GM21526 (cell line): ENCODE measurements around the gene MAP1B.

Experiments used
- ATAC-seq: cut with Tn5 transposase; IDR thresholded peaks from one replicate; pipeline ENCODE4 v1.9.1; 2021; ENCODE audit warnings: moderate library complexity; ENCODE audit not compliant: unreplicated experiment, low FRiP score

MAP1B gene

DNA sequence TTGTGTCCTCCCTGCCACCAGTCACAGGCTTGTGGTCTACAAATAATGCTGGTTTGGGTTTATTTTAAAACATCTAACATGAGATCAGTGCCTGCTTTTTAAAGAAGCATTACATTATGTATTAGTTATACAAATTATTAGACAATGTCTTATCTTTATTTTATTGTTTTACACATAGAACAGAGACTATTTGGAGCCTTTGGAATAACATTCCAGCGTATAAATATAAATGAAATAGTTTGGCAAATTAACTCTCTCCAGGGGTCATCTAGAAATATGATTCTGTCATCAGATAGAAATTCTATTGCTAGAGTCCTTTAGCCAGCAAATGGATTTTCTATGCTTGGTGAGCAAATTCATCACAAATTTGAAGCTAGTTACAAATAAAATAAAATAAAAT is 22.4 kb downstream of the MAP1B start:
- no peak for ATAC-seq

DNA sequence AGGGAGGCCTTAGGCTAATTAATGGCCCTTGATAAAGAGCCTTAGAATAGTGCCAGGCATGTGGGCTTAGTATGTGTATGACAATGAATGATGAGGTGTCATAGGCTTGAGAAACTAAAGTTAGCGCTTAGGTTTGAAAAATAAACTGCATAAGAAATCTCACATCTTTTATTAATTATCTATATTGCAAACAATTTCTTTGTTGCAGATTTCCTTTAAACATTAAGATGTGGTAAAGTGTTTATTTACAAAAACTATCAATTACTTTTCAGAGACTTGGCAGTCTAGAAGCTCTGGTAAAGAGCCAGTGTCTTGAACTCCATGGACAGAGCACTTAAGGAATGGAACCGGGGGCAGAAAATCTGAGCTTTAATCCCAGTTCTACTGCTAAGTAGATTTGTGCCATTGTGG is 23.1 kb downstream of the MAP1B start:
- ATAC-seq: no peak

DNA sequence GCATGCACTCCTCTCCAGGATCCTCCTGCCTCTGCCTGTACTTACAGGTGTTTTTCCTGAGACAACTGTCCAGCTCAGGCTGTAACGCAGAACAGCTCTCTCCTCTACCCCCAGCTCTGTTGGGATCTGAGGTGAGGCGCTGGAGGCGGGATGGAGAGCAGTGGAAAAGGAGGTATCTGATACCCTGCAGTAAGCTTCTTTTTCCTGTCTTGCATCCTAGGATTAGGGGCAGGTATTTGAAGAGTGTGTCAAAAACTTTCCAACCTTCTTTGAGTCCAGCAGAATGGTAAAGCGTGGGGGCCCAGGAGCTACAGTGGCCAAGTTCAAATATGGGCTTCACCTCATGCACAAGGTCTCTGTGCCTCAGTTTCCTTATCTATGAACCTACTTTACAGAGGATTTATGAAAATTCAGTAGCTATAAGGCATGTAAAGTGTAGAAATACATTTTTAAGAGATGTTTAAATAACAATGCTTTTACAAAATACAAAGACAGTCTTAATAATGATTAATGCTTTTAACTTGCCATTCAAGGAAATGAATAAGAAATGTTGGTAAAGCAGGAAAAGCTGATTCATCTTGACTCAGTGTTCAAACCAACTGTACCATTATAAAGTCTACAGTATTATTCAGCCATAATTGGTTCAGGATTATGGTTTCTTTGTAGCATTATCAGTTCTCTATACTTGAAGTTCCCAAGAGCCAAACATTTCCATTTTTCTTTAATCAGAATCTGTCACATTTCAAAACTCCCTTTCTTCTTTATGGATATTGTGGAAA is 26.1 kb downstream of the MAP1B start:
- ATAC-seq: no peak

DNA sequence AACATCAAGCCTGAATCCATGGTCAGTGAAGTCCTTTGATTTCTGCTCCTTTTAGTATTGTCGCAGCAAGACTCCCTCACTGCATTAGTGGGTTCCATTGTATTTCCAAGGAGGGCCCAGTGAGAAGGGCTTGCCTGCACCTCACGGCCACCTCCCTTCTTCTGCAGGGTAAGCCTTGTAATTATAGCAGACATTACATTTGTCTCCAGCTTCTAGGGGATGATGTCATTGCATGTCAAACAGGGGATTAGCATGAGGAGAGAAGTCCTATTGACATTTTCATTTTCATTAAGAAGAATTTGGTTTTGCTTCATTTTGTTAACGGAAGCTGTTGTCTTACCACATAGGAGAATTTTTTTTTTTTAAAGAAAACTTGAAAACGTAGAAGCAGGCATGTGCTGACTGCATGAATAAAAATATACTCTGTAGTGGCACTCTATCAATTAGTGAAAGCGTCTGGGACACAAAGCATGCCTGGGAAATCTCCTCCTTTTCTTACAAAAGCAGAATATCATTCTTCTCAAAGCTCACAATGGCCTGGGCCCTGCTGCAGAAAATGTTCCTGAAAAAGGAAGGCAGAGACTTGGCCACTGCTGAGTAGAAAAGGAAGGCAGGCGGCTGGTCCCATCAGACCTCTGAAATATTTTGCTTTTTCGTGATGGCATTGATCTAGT is 27.1 kb downstream of the MAP1B start:
- no peak for ATAC-seq

DNA sequence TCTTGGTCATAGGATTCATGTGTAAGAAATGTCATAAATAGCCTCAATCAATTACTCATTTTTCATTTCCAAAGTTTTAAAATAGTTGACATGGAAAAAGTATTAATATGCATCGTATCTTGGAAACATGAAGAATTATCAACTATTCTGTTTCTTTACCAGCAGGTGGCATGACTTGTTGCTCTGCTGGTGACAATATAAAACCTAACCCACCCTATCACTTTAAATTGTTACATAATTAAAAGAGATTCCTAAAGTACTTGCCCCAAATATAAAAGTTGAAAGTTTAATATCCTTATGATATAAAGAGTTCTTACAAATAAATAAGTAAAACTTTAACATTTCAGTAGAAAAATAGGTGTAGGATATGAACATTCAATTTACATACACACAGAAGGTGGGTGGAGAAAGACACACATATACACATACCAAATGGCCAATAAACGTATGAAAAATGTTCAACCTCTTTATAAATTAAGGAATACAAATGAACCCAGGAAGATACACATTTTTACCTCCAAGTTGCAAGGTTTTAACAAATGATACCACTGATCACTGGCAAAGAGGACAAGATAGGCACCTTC is 30.6 kb downstream of the MAP1B start:
- no peak for ATAC-seq

DNA sequence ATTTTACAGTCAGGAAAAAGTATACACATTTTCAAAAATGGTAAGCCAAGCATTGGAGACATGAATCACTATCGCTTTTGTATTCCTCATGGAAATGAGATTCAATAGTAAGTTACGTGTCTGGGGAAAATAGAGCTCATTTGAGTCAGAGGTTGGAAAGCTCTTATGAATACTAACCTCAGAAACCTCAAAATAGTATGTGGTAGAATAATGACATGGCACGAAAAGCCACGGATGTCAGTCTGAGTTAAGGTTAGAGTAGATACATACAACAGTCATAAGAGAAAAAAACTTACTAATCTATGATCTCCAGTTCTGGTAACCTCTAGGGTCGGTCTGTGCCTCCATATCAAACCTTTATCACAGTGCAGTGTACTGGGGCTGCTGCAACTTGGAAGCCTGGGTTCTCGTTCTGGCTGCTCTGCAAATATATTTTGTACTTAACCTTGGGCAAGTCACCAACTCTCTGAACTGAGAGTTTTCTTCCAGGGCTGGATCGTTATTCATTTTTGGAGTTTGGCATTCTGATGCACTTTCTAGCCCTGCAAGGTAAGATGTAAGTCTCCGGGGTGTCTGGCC is 31.8 kb downstream of the MAP1B start:
- no peak for ATAC-seq

DNA sequence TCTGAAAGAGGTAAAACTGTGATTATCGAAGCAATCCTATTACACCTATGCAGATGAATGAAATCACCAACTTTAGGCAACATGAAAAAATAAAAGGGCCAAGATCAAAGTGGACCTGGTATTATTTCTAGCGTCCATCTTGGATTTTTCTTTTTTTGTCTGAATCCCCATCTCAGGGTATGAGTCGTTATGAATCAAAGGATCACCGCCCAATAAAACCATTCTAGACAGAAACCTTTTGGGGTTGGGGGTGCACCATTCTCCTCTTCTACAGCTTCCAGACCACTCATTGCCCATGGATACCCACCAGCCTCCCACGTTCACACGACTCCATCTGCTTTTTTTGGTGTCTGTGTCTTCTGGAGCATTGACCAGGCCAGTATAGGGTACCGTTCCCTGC is 33.4 kb downstream of the MAP1B start:
- no peak for ATAC-seq

DNA sequence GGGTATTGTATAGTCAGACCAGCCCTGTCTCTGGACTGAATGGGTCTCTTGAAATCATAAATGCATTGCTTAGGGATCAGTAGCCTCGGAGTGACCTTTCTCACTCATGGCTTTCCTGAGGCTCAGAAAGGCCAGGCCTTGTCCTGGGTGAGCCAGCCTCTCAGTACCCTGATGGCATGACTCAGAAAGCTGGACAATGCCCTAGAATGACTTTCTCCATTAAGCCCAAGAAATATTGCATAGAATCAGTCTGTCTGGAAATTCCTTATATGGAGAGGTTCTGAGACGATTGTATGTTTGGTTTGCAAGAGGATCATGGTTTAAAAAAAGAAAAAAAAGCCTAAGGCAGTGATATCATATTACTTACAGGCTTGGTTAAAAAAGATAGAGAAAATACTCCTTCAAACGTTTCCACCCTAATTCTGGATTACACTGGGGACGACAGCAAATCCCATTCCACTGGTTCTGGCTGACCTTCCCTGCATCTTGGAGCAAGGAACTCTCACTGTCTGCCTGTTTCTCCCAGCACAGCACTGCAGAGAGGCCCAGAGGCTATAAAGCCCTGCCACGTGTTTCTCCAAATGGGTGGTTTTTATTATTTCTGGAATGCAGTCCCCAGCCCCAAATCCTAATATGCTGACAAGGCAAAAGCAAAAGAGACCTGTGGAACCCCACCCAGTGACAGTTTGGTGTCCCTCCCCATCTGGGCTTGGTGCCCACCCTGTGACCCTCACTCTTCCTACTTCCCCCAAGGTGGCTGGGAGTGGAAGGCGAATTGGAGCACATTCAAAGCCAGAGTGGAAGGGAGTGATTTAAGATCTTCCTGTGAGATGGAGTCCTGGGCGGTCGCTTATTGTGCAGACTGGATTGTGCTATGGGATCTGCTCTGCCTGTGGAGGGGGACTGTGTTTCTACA is 34.4 kb downstream of the MAP1B start:
- no peak for ATAC-seq

DNA sequence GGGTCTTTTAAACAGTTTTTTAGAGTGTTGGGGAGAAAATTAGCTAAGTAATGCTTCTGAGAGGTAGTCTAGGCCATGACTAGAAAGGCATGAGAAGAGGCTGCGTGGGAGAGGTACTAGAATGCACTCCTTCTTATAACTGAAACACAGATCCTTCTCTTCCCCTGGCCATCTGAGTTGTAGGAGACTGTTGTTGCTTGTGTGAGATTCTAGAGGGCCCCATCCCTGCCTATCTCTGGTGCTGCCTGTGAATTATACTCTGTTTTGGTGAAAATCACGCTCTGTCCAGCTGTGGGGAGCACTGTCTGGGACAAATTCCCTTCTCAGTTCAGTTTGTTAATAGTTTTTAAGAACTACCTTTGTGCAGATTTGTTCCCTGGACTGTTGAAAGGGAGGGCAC is 37.5 kb downstream of the MAP1B start:
- no peak for ATAC-seq

DNA sequence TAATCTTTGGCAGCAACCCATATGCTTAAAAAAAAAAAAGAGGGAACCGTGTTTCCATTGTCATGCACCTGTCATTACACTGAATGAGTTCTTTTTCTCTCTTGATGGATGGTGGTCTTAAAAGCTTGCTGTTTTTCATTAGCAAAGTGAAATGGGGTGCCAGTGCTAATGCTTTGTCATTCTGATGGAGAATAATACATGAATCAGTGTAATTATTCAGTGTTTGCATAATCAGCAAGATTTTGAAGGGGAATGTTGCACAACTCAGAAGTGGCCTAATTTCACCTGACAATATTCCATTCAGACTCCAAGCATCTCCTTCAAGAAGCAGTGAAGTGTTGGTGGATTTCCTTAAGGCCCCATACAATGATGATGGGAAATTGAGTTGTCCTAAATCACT is 38.1 kb downstream of the MAP1B start:
- ATAC-seq: no peak

DNA sequence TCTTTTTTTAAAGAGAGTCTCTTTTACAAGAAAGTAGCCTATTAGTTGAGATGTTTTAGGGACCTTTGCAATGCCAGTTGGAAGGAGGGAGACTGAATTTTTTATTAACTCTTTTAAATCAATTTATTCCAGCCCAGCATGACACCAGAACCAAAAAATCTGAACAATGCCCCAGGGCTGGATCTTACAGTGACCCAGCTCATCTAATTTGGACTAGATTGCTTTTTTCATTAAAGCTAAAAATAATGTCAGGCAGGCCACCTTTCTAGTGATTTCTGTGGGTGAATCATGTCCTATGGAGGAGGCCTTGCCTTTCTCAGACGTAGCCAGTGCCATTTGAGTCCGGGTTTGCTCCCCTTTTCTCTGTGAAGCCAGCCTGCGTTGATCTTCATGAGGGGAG is 38.8 kb downstream of the MAP1B start:
- ATAC-seq: no peak

DNA sequence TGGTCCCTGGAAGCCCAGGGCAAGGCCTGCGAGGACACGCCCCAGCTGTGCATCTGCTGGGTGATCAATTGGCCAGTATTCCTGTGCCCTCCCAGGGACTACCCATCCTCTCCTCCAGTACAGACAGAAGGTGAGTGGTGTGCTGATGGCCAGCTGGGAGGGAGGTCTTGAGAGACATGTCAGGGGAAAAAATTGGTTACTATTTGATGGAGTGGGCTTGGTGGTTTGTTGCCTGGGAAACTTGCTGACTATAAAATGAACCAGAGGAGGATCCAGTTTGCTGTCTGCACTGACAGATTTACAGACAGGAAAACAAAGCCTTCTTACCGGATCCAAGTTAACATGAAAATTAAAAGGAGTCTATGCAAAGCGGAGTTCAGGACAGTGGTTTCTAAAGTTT is 40.3 kb downstream of the MAP1B start:
- no peak for ATAC-seq

DNA sequence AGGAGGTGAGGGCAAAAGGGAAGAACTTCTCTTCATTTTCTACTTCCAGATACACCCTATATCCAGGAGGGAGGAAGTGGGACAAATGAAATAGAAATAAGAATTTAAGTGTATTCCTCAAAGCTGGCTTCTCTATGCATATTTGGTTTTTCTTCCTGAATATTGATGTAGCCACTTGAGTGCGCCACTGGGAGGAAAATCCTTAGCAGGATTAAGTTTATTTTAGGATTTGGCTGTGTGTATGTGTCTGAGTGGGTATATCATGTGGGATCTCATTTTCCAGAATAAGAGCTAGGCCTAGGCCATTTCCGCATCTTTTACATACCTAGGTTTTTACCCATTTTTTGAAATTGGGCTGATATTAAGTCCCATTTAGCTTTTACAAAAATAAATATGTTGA is 42.5 kb downstream of the MAP1B start:
- no peak for ATAC-seq

DNA sequence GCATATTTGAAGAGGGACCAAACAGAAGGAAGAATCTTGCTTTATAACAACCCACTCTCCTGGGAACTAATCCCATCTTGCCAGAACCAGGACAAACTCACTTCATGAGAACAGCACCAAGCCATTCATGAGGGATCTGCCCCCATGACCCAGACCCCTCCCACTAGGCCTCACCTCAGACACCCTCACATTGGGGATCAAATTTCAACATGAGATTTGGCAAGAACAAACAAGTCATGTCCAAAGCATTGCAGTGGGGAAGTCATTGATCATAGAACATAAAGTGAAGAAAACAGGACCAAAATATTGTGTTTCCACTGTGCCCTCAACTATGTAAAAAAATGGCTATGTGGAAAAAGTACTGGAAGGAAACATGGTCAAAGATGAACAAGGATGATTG is 43.9 kb downstream of the MAP1B start:
- no peak for ATAC-seq

DNA sequence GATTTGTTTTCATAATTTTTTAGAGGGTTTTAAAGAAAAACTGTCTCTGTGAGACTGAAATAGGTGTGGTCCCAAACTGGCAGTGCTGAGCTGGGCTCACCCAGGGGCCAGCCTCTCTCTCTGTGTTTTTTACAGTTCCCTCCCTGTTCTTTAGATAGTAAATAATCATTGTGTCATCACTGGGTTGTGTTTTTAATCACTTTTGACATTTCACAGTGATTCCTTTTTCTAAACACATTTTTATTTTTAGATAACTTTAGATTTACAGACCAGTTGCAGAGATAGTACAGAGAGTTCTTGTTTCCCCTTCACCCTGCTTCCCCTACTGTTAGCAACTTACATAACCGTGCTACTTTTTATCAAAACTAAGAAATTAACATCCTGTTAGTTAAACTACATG is 44.4 kb downstream of the MAP1B start:
- no peak for ATAC-seq

DNA sequence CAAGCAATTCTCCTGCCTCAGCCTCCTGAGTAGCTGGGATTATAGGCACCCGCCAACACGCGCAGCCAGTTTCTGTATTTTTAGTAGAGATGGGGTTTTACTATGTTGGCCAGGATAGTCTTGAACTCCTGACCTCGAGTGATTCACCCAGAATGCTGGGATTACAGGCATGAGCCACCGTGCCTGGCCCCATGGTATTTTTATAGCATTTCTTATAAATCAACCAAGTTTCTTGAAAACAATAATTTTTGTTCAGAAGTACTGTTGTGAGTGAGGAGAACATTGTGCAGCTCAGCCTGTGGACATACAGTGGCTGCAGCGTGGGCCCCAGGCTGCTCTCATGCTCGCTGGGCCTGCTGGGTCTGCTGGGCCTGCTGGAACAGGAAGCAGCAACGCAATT is 45.3 kb downstream of the MAP1B start:
- no peak for ATAC-seq

DNA sequence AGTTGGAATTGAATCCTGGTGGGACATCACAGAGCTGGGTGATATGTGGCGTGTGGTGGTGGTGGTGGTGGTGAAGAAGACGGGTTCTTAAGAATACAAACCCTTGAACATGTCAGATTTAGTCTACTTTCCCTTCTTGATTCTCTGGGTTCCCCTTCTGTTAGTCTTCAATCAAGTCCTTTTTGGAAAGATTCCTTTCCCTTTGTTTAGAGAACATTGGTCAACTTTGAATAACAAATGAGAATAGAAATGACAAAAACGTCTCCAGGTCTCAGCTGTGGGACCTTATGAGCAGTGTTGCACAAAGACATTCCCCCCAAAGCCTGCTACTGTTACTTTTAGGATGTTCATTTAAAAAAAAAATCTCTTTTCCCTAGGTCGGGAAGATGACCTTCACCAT is 46.3 kb downstream of the MAP1B start:
- no peak for ATAC-seq

DNA sequence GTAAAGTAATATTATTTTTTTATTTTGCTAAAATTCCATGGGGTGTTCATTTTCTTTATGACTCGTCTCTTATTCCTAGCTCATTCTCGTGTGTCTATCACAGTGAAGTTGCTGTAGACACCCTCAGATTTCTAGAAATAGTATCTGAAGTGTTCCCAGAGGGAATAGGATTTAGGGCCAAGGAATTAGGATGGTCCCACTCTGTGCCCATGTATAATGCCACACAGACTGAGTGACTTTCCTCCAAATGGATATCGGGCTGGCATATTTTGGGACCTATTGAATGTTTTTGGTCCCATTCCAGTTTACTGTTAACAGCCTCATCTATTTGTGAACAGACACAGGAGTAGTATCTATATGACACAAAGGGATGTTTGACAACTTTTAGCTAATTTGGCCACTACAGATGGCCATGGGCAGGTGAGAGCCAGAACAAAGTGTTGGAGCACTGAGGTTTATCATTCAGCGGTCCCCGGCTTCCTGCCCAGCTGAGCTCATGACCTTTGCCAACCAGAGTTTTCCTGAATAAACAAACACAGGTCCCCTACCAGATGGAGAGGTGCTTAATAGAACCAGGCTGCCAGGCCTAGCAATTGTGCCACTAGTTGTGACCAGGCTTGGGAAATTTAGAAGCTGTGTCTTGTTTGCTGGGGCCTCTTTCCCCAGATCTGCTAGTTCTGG is 46.9 kb downstream of the MAP1B start:
- no peak for ATAC-seq

DNA sequence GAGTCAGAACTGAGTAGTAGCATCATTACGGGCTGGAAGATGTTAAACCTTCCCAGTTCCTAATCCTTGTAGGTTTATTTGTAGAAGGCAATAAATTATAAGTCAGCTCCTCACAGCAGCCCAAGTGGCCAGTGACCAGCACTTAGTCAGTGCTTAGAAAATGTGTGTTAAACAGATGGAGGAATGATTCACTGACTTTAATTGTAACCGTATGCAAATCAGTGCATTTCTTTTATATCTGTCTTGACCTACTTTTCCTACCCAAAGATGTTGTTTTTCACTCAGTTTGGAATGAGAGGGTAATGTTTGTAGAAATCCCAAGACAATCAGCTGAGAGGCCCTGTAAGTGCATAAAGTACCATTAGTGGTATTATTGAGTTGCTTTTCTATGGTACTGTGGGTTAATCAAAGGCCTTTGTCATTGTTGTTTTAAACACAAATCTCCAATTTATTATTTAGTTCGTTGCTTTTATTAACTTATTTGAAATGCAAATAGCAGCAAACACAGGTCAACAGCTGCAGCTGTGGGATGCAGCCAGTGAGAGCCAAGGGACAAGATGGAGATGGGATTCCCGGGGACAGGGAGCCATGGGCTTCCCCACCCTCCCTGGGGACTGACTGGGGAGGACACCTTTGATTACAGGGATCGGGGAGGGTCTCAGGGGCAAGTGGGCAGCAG is 49.8 kb downstream of the MAP1B start:
- ATAC-seq: no peak

DNA sequence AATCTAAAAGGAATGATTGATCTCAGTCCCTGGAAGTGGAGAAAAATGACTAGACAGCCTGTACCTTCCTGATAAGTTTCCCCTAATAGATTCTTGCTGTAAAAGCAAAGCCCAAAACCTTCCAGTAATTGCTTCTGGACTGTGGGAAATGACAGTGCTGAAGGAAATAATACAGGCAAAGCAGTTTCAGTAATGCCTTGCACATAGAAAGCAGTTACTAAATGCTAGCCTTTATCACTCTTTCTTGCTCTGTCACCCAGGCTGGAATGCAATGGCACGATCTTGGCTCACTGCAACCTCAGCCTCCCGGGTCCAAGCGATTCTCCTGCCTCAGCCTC is 50.3 kb downstream of the MAP1B start:
- no peak for ATAC-seq
